ENCODE results near the gene TM9SF3. TPM values are rescaled to one million over a fixed set of nuclear protein-coding genes. Genes with fewer than 3 reads are reported as not detected.

TM9SF3 gene
- total RNA-seq, 1 donor from 2014 or later = 81.7 TPM

- H3K9me3 Mint-ChIP-seq = no peaks in the 10 kb centered on the region
- intact Hi-C loops (cut with micrococcal nuclease) = no loop called here
- H3K36me3 Mint-ChIP-seq (ENCODE audit: low read depth) = no peaks in the 10 kb centered on the region
- H3K27ac Mint-ChIP-seq = no peak overlapping the region
- H3K4me3 Mint-ChIP-seq = no peak overlapping the region
- DNase-seq (ENCODE audit: low spot score) = no peak
- peaks cover 2% of the 10 kb centered on the region for H3K4me1 Mint-ChIP-seq (ENCODE audit: low read depth)
- peaks cover 30% of the 10 kb centered on the region for H3K27me3 Mint-ChIP-seq (ENCODE audit: insufficient read depth)
Observed at GRCh38 chr10:96509017-96509641, 77.7 kb downstream of the TM9SF3 start.

DNA sequence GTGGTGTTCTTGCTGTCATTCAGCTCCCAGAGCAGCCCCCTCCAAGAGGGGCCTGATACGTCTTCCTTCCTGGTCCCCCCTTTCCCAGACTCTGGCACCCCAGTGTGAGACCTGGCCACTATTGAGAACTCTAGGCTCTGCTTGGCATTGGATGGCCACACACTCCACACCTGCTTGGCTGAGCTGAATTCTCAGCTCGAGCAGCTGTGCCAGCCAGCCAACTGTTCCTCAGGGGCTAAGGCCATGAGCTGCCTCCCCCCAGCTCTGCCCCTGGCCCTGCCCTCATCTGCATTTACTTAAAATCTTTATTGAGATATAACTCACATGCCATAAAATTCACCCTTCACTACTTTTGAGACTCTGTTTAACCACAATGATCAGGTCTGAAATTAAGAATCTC is 79.8 kb downstream of the TM9SF3 start:
- H3K27ac Mint-ChIP-seq = no peak overlapping the region
- no peaks in the 10 kb centered on the region for H3K4me1 Mint-ChIP-seq (ENCODE audit: low read depth)
- intact Hi-C loops (cut with micrococcal nuclease) = no loop called here
- H3K36me3 Mint-ChIP-seq (ENCODE audit: low read depth) = no peaks in the 10 kb centered on the region
- no peak for DNase-seq (ENCODE audit: low spot score)
- H3K27me3 Mint-ChIP-seq (ENCODE audit: insufficient read depth) = peaks cover 25% of the 10 kb centered on the region
- H3K4me3 Mint-ChIP-seq = no peak overlapping the region
- H3K9me3 Mint-ChIP-seq = no peaks in the 10 kb centered on the region

DNA sequence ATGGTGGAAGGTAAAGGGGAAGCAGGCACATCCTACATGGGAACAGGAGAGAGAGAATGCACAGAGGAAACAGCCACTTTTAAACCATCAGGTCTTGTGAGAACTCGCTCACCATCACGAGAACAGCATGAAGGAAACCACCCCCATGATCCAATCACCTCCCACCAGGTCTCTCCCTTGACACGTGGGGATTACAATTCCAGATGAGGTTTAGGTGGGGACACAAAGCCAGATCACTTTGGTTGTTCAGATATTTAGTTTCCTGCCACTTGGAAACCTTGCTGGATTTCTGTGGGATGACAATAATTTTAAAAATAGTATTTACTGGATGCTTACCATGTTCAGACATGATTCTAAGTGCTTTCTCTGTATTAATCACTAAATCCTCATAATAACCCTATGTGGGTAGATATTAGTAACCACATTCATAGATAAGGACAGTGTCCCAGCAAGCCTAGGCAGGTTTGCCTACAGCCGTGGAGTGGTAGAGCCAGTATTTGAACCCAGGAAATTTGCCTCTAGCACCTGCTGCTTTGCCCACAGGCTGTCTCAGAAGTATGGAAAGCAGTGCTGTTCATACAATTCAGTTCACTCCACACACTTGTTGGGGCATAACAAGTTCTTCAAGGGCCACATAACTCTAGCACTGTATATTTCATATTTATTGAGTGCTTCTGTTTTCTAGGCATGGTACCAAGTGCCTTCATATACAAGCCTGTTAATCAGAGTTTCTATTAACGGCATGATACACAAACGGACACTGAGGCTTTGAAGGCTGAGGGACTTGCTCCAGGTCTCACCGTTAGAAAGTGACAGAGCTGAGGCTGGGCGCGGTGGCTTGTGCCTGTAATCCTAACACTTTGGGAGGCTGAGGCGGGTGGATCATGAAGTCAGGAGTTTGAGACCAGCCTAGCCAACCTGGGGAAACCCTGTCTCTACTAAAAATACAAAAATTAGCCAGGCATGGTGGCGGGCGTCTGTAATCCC is 81.4 kb downstream of the TM9SF3 start:
- H3K9me3 Mint-ChIP-seq = no peaks in the 10 kb centered on the region
- H3K27ac Mint-ChIP-seq = no peak overlapping the region
- no peak overlapping the region for H3K4me3 Mint-ChIP-seq
- peaks cover 17% of the 10 kb centered on the region for H3K27me3 Mint-ChIP-seq (ENCODE audit: insufficient read depth)
- intact Hi-C loops (cut with micrococcal nuclease) = no loop called here
- DNase-seq (ENCODE audit: low spot score) = no peak
- H3K36me3 Mint-ChIP-seq (ENCODE audit: low read depth) = no peaks in the 10 kb centered on the region
- H3K4me1 Mint-ChIP-seq (ENCODE audit: low read depth) = no peaks in the 10 kb centered on the region

- intact Hi-C loops (cut with micrococcal nuclease) = no loop called here
- Mint-ChIP-seq H3K9me3 (no peaks in the 10 kb centered on the region), H3K4me1 (ENCODE audit: low read depth) (no peaks in the 10 kb centered on the region), H3K36me3 (ENCODE audit: low read depth) (no peaks in the 10 kb centered on the region), H3K4me3 (no peak overlapping the region), H3K27ac (no peak overlapping the region), H3K27me3 (ENCODE audit: insufficient read depth) (peaks cover 18% of the 10 kb centered on the region)
- DNase-seq (ENCODE audit: low spot score) = no peak
Observed at GRCh38 chr10:96502561-96503282, 84.1 kb downstream of the TM9SF3 start.

DNA sequence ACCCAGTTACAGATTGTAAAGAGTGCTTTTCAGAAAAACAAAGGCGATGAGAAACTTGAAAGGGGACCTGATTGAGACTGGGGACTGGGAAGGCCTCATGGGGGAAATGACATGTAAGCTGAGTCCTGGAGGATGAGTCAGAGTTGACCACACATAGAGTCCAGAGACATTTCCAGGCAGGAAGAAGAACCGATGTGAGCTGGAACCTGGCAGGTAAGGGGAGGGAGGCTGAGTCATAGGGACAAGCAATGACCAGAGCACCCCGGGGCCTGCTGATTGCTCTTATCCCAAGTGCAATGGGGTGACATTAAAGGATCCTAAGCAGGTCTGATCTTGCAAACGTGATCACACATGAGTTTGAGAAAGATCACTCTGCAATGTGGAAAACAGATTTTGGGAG is 84.8 kb downstream of the TM9SF3 start:
- no peaks in the 10 kb centered on the region for H3K36me3 Mint-ChIP-seq (ENCODE audit: low read depth)
- no peaks in the 10 kb centered on the region for H3K9me3 Mint-ChIP-seq
- intact Hi-C loops (cut with micrococcal nuclease) = no loop called here
- H3K4me1 Mint-ChIP-seq (ENCODE audit: low read depth) = no peaks in the 10 kb centered on the region
- H3K4me3 Mint-ChIP-seq = no peak overlapping the region
- peaks cover 18% of the 10 kb centered on the region for H3K27me3 Mint-ChIP-seq (ENCODE audit: insufficient read depth)
- no peak overlapping the region for H3K27ac Mint-ChIP-seq
- no peak for DNase-seq (ENCODE audit: low spot score)

GRCh38 chr10:96500519-96500918 is 86.3 kb downstream of the TM9SF3 start:
- no peak for DNase-seq (ENCODE audit: low spot score)
- no peaks in the 10 kb centered on the region for H3K9me3 Mint-ChIP-seq
- H3K4me3 Mint-ChIP-seq = no peak overlapping the region
- H3K4me1 Mint-ChIP-seq (ENCODE audit: low read depth) = no peaks in the 10 kb centered on the region
- intact Hi-C loops (cut with micrococcal nuclease) = no loop called here
- H3K27me3 Mint-ChIP-seq (ENCODE audit: insufficient read depth) = peaks cover 19% of the 10 kb centered on the region
- no peaks in the 10 kb centered on the region for H3K36me3 Mint-ChIP-seq (ENCODE audit: low read depth)
- H3K27ac Mint-ChIP-seq = no peak overlapping the region

DNA sequence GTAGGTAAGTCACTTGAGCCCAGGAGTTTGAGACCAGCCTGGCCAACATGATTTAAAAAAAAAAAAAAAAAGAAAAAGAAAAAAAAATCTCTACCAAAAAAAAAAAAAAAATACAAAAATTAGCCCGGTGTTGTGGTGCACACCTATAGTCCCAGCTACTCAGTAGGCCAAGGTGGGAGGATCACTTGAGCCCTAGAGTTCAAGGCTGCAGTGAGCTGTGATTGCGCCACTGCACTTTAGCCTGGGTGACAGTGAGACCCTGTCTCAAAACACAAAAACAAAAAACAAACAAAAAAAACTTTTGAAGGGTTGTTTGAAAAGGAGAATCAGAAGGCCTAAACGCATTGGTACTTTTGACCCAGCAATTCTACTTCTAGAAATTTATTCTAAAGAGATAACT is 86.8 kb downstream of the TM9SF3 start:
- intact Hi-C loops (cut with micrococcal nuclease) = no loop called here
- Mint-ChIP-seq H3K9me3 (no peaks in the 10 kb centered on the region), H3K4me3 (no peak overlapping the region), H3K27ac (no peak overlapping the region), H3K4me1 (ENCODE audit: low read depth) (no peaks in the 10 kb centered on the region), H3K27me3 (ENCODE audit: insufficient read depth) (peaks cover 19% of the 10 kb centered on the region), H3K36me3 (ENCODE audit: low read depth) (no peaks in the 10 kb centered on the region)
- DNase-seq (ENCODE audit: low spot score) = no peak

GRCh38 chr10:96497391-96497790 is 89.4 kb downstream of the TM9SF3 start:
- intact Hi-C loops (cut with micrococcal nuclease) = no loop called here
- H3K4me1 Mint-ChIP-seq (ENCODE audit: low read depth) = no peaks in the 10 kb centered on the region
- no peaks in the 10 kb centered on the region for H3K36me3 Mint-ChIP-seq (ENCODE audit: low read depth)
- H3K4me3 Mint-ChIP-seq = no peak overlapping the region
- H3K27me3 Mint-ChIP-seq (ENCODE audit: insufficient read depth) = peaks cover 17% of the 10 kb centered on the region
- no peak overlapping the region for H3K27ac Mint-ChIP-seq
- no peaks in the 10 kb centered on the region for H3K9me3 Mint-ChIP-seq
- DNase-seq (ENCODE audit: low spot score) = no peak

DNA sequence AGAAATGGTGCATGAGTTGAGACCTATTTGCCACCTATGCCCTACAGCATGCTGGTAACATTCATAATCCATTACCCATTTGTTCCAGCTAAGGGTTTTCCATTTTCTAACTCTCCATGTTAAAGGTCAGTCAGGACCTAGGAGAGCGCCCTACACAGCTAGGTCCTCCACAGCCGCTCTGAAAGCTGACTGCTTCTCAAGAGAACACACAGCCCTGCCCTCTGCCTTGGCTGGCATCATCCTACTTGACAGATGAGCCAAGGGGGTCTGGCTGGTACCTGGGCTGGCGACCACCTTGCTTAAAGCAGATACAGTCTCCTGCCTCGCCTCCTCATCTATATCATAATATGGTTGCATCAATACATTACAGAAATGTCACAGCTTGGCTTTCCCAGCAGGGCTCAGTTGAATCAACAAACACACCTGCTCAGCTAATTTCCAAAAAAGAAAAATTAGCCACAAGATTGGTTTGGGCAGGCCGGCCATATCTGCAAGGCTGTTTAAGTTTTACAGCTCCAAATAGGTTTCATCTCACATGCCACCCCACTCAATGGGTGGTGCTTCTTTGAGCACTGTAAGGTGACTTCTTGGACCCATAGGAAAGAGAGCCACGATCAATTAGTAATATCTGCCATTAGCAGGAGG is 90.4 kb downstream of the TM9SF3 start:
- H3K27me3 Mint-ChIP-seq (ENCODE audit: insufficient read depth) = peaks cover 14% of the 10 kb centered on the region
- DNase-seq (ENCODE audit: low spot score) = no peak

DNA sequence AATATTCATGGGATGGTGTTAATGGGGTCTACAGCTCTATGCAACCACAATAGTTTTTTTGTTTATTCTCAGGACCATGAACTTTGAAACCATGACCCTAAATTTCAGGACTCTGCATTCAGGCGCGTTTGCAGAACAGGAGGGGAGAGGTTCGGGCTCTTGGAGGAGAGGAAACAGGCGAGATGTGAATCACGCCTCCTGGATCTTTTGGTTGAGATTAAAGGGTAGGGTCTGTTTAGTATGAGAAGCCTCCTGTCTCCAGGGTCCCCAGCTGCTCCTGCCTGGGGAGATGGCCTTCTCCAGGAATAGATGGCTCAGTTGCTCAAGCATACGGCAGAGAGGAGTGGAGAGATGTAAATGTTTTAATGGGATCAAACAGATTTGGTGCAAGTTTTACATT is 91.3 kb downstream of the TM9SF3 start:
- Mint-ChIP-seq H3K27me3 (ENCODE audit: insufficient read depth) (peaks cover 14% of the 10 kb centered on the region), H3K9me3 (no peaks in the 10 kb centered on the region), H3K27ac (no peak overlapping the region), H3K36me3 (ENCODE audit: low read depth) (no peaks in the 10 kb centered on the region), H3K4me1 (ENCODE audit: low read depth) (no peaks in the 10 kb centered on the region), H3K4me3 (no peak overlapping the region)
- intact Hi-C loops (cut with micrococcal nuclease) = no loop called here
- no peak for DNase-seq (ENCODE audit: low spot score)

More for the DNA sequence above, 90.4 kb downstream of the TM9SF3 start:
- no peaks in the 10 kb centered on the region for H3K9me3 Mint-ChIP-seq
- H3K27ac Mint-ChIP-seq = no peak overlapping the region
- H3K4me3 Mint-ChIP-seq = no peak overlapping the region
- no peaks in the 10 kb centered on the region for H3K36me3 Mint-ChIP-seq (ENCODE audit: low read depth)
- intact Hi-C loops (cut with micrococcal nuclease) = no loop called here
- no peaks in the 10 kb centered on the region for H3K4me1 Mint-ChIP-seq (ENCODE audit: low read depth)

DNA sequence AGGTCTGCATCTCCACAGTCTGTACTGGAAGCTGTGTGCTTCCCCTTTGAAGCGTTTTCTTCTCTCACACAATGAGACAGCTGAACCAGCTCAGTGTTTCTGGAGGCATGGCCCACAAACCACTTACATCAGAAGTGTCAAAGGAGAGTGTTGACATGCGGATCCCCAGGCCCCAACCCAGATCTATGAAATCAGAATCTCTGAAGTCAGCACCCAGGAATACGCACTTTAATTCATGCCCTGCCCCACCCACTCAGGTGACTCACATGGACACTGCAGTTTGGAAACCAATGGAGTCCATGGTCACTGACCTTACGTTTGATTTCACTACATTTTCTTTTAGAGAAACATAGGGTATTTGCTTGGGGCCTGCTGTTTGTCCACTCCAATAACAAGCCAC is 92.1 kb downstream of the TM9SF3 start:
- intact Hi-C loops (cut with micrococcal nuclease) = no loop called here
- H3K4me1 Mint-ChIP-seq (ENCODE audit: low read depth) = no peaks in the 10 kb centered on the region
- no peak for DNase-seq (ENCODE audit: low spot score)

GRCh38 chr10:96493871-96494525 is 92.8 kb downstream of the TM9SF3 start:
- intact Hi-C loops (cut with micrococcal nuclease) = no loop called here
- Mint-ChIP-seq H3K36me3 (ENCODE audit: low read depth) (no peaks in the 10 kb centered on the region), H3K27ac (no peak overlapping the region), H3K4me1 (ENCODE audit: low read depth) (no peaks in the 10 kb centered on the region), H3K9me3 (no peaks in the 10 kb centered on the region), H3K27me3 (ENCODE audit: insufficient read depth) (peaks cover 11% of the 10 kb centered on the region), H3K4me3 (no peak overlapping the region)
- no peak for DNase-seq (ENCODE audit: low spot score)

More for the DNA sequence above, 92.1 kb downstream of the TM9SF3 start:
- Mint-ChIP-seq H3K4me3 (no peak overlapping the region), H3K36me3 (ENCODE audit: low read depth) (no peaks in the 10 kb centered on the region), H3K27me3 (ENCODE audit: insufficient read depth) (peaks cover 14% of the 10 kb centered on the region), H3K27ac (no peak overlapping the region), H3K9me3 (no peaks in the 10 kb centered on the region)
